A549 (cell line): ENCODE measurements around the gene ZNF775.

ENCODE experiments used
- CEBPB ChIP-seq, 2 experiments: fragments of >200 bp in 1 of 2; sonication (Bioruptor Twin) in 1 of 2; formaldehyde crosslinking in 1 of 2; IDR thresholded peaks; 2 replicates each; pipeline ENCODE4 v1.6.1; 2012 to 2016
- MAFK ChIP-seq: fragments of 450-650 bp; IDR thresholded peaks from 2 replicates; pipeline ENCODE4 v1.6.1; 2014; ENCODE audit not compliant: partially characterized antibody
- POLR2A ChIP-seq: IDR thresholded peaks from 2 replicates; pipeline ENCODE4 v1.6.1; 2012; ENCODE audit warnings: mild to moderate bottlenecking, low read length
- POLR2AphosphoS2 ChIP-seq: conservative IDR thresholded peaks from 2 replicates; pipeline ENCODE4 v1.6.1; 2012; ENCODE audit warnings: low read length, improper control_type of control experiment, inconsistent platforms
- RFX5 ChIP-seq: fragments of 450-650 bp; IDR thresholded peaks from 2 replicates; pipeline ENCODE4 v1.7.1; 2014; ENCODE audit warnings: antibody characterized with exemption, mild to moderate bottlenecking, moderate library complexity
- ZNF302 ChIP-seq: fragments of 250-450 bp; sonication (Bioruptor Pico); IDR thresholded peaks from 2 replicates; pipeline ENCODE4 v1.9.0; 2021; ENCODE audit warnings: inconsistent platforms, mild to moderate bottlenecking, moderate library complexity
- ZSCAN20 ChIP-seq: fragments of 250-450 bp; sonication (Bioruptor Pico); IDR thresholded peaks from 2 replicates; pipeline ENCODE4 v1.8.0; 2022; ENCODE audit warnings: mild to moderate bottlenecking, moderate library complexity
- TF ChIP-seq, protein P1 (sequence below): fragments of >200 bp; sonication (Bioruptor Twin); formaldehyde crosslinking; IDR thresholded peaks from 3 replicates; pipeline ENCODE4 v1.5.1; 2016
- TF ChIP-seq, protein P2 (sequence below): IDR thresholded peaks from 2 replicates; pipeline ENCODE4 v1.6.1; 2012
- TF ChIP-seq, protein P3 (sequence below): fragments of 450-650 bp; IDR thresholded peaks from 2 replicates; pipeline ENCODE4 v1.6.1; 2014; ENCODE audit warnings: antibody characterized with exemption

DNA sequence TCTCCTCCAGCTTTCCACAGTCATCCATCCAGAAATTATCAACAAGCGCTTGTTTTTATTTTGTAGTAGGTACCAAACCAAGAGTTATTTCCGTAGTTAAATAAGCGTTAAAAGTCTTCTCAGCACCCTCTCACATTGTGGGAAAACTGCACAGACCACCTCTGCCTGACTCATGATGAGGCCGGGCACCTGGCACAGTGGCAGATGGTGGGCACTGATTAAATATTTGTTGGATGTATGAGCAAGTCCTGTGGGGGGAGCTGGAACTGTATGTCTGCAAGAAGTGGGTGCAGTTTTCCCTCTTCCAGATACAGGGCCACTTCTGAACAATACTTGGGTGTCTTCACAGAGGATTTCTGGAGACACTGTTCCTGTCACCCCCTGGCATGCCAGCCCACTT is 15.8 kb upstream of the ZNF775 start:
- TF ChIP-seq, protein P1, sequence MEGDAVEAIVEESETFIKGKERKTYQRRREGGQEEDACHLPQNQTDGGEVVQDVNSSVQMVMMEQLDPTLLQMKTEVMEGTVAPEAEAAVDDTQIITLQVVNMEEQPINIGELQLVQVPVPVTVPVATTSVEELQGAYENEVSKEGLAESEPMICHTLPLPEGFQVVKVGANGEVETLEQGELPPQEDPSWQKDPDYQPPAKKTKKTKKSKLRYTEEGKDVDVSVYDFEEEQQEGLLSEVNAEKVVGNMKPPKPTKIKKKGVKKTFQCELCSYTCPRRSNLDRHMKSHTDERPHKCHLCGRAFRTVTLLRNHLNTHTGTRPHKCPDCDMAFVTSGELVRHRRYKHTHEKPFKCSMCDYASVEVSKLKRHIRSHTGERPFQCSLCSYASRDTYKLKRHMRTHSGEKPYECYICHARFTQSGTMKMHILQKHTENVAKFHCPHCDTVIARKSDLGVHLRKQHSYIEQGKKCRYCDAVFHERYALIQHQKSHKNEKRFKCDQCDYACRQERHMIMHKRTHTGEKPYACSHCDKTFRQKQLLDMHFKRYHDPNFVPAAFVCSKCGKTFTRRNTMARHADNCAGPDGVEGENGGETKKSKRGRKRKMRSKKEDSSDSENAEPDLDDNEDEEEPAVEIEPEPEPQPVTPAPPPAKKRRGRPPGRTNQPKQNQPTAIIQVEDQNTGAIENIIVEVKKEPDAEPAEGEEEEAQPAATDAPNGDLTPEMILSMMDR = no peak
- TF ChIP-seq ZSCAN20 (CRISPR knock-in tag) = no peak
- TF ChIP-seq MAFK = no peak
- TF ChIP-seq, protein P2, sequence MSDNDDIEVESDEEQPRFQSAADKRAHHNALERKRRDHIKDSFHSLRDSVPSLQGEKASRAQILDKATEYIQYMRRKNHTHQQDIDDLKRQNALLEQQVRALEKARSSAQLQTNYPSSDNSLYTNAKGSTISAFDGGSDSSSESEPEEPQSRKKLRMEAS = no peak
- TF ChIP-seq POLR2A = no peak
- TF ChIP-seq, protein P3, sequence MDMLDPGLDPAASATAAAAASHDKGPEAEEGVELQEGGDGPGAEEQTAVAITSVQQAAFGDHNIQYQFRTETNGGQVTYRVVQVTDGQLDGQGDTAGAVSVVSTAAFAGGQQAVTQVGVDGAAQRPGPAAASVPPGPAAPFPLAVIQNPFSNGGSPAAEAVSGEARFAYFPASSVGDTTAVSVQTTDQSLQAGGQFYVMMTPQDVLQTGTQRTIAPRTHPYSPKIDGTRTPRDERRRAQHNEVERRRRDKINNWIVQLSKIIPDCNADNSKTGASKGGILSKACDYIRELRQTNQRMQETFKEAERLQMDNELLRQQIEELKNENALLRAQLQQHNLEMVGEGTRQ = no peak
- no peak for TF ChIP-seq CEBPB (IDR thresholded peaks at IDR 0.05)
- TF ChIP-seq POLR2AphosphoS2 = no peak
- no peak for TF ChIP-seq RFX5
- TF ChIP-seq ZNF302 (CRISPR knock-in tag) = no peak
